Activated CD4-positive, alpha-beta T cell treated with anti-CD3 and anti-CD28 coated beads for 36 hours (primary cell): ENCODE results near the gene KIRREL1. TPM values are rescaled to one million over a fixed set of nuclear protein-coding genes. Genes with fewer than 3 reads are reported as not detected.
A peak's percentile ranks its signal among the peaks of the same experiment; 100 is the strongest.
"Not testable (repeated sequence)": the region's sequence is repeated elsewhere in the genome, so short reads cannot be mapped to it uniquely, and the experiment has no call there.

Experiments
- ATAC-seq: fragments of 200-7000 bp; cut with Tn5 transposase; one replicate; pipeline ENCODE4 v1.10.0; 2021; ENCODE audit warnings: mild to moderate bottlenecking, moderate library complexity
- CTCF ChIA-PET: fragments of 350-600 bp; sonication (Branson Sonifier 250); formaldehyde crosslinking; loops from one replicate; lab custom pipeline; 2021; ENCODE audit warnings: antibody characterized with exemption; lab: Charles Lee
- POLR2A ChIA-PET: fragments of 350-600 bp; sonication (Branson Sonifier 250); formaldehyde crosslinking; loops from one replicate; lab custom pipeline; 2021; ENCODE audit warnings: antibody characterized with exemption, inconsistent platforms; lab: Charles Lee
- DNase-seq: peaks from one replicate; pipeline ENCODE4 v3.0.0-alpha.2; 2020
- H3K27ac Mint-ChIP-seq: one replicate; pipeline ENCODE4 v1.8.0; 2021; ENCODE audit warnings: mixed read lengths
- H3K27me3 Mint-ChIP-seq: one replicate; pipeline ENCODE4 v1.8.0; 2021; ENCODE audit warnings: mixed read lengths
- H3K36me3 Mint-ChIP-seq: one replicate; pipeline ENCODE4 v1.8.0; 2021; ENCODE audit warnings: low read depth, mixed read lengths
- H3K4me1 Mint-ChIP-seq: one replicate; pipeline ENCODE4 v1.8.0; 2021; ENCODE audit warnings: mixed read lengths
- H3K4me3 Mint-ChIP-seq: one replicate; pipeline ENCODE4 v1.8.0; 2021; ENCODE audit warnings: mild to moderate bottlenecking, moderate library complexity, mixed read lengths
- H3K9me3 Mint-ChIP-seq: one replicate; pipeline ENCODE4 v1.8.0; 2021; ENCODE audit warnings: low read depth, mixed read lengths
- intact Hi-C, 2 experiments: fragments of 100-400 bp; cut with DNase I in 1 of 2; cut with micrococcal nuclease in 1 of 2; formaldehyde crosslinking; loops; one replicate each; pipeline versions ENCODE4 v1.14.2 to v1.15.1; 2022 to 2024; cut with DNase I, micrococcal nuclease
- total RNA-seq, 2 experiments: library from RNA; stranded (reverse); gene quantifications; one replicate each; pipeline ENCODE4 v1.2.3, GENCODE V29; 2021

The KIRREL1 gene
- total RNA-seq, 2 experiments from 2014 or later = 0.21 to 0.25 TPM

- no peak overlapping the region for H3K27ac Mint-ChIP-seq
- H3K27me3 Mint-ChIP-seq = peaks cover 21% of the 10 kb centered on the region
- POLR2A ChIA-PET = no interaction called here
- no peaks in the 10 kb centered on the region for H3K9me3 Mint-ChIP-seq
- H3K36me3 Mint-ChIP-seq = no peaks in the 10 kb centered on the region
- CTCF ChIA-PET = interaction anchor here (0.6 to 10.6 kb wide), 24 partner anchors 8 to 1090 kb away, joined by 3 to 130 read pairs (median 6); no protein-coding TSS in a partner anchor
- no peak for DNase-seq
- no peak for ATAC-seq
- intact Hi-C loops = loop anchor here in 1 of 2 experiments (2.0 kb wide), 1 partner anchor 161 kb away; no protein-coding TSS in a partner anchor
- H3K4me3 Mint-ChIP-seq = no peak overlapping the region
- no peaks in the 10 kb centered on the region for H3K4me1 Mint-ChIP-seq
These were observed 130.6 kb downstream of the KIRREL1 start for GRCh38 chr1:158124034-158124433.

- Mint-ChIP-seq H3K9me3 (no peaks in the 10 kb centered on the region), H3K27ac (no peak overlapping the region), H3K4me1 (no peaks in the 10 kb centered on the region), H3K36me3 (no peaks in the 10 kb centered on the region), H3K27me3 (peaks cover 16% of the 10 kb centered on the region), H3K4me3 (no peak overlapping the region)
- ChIA-PET CTCF (interaction anchor here (0.6 to 10.6 kb wide), 34 partner anchors 9 to 1089 kb away, joined by 3 to 130 read pairs (median 5); no protein-coding TSS in a partner anchor), POLR2A (interaction anchor here (0.8 kb wide), 1 partner anchor 133 kb away, joined by 4 read pairs; no protein-coding TSS in a partner anchor)
- peak; percentile 95 for ATAC-seq
- intact Hi-C loops = loop anchor here (1.0 to 5.0 kb wide), 6 partner anchors 30 to 545 kb away; no protein-coding TSS in a partner anchor
- peak; percentile 82 for DNase-seq
These were observed 131.6 kb downstream of the KIRREL1 start for GRCh38 chr1:158124999-158125398.

- ATAC-seq (no peak), DNase-seq (peak; percentile 18)
- ChIA-PET POLR2A (no interaction called here), CTCF (interaction anchor here (1.4 to 9.1 kb wide), 2 partner anchors 8 to 136 kb away, joined by 5 to 130 read pairs; no protein-coding TSS in a partner anchor)
- H3K4me3 Mint-ChIP-seq = no peak overlapping the region
- intact Hi-C loops = loop anchor here in 1 of 2 experiments (5.0 kb wide), 1 partner anchor 249 kb away; no protein-coding TSS in a partner anchor
- no peaks in the 10 kb centered on the region for H3K9me3 Mint-ChIP-seq
- H3K27ac Mint-ChIP-seq = no peak overlapping the region
- no peaks in the 10 kb centered on the region for H3K4me1 Mint-ChIP-seq
- H3K27me3 Mint-ChIP-seq = peaks cover 8% of the 10 kb centered on the region
- no peaks in the 10 kb centered on the region for H3K36me3 Mint-ChIP-seq
These were observed 133.0 kb downstream of the KIRREL1 start for GRCh38 chr1:158126425-158126824.

GRCh38 chr1:158128531-158128930 lies 135.1 kb downstream of the KIRREL1 start:
- H3K4me3 Mint-ChIP-seq, DNase-seq, H3K4me1 Mint-ChIP-seq, POLR2A ChIA-PET, H3K9me3 Mint-ChIP-seq, H3K27me3 Mint-ChIP-seq, ATAC-seq, H3K27ac Mint-ChIP-seq, H3K36me3 Mint-ChIP-seq: not testable (repeated sequence)
- intact Hi-C loops = loop anchor here in 1 of 2 experiments (5.0 kb wide), 1 partner anchor 251 kb away; no protein-coding TSS in a partner anchor
- CTCF ChIA-PET = interaction anchor here (1.0 to 1.3 kb wide), 2 partner anchors 12 to 33 kb away, joined by 3 to 4 read pairs; no protein-coding TSS in a partner anchor

- Mint-ChIP-seq H3K36me3 (no peaks in the 10 kb centered on the region), H3K4me1 (no peaks in the 10 kb centered on the region), H3K4me3 (no peak overlapping the region), H3K9me3 (no peaks in the 10 kb centered on the region), H3K27me3 (no peaks in the 10 kb centered on the region), H3K27ac (no peak overlapping the region)
- intact Hi-C loops = no loop called here
- CTCF ChIA-PET = no interaction called here
- ATAC-seq (no peak), DNase-seq (no peak)
- POLR2A ChIA-PET = no interaction called here
These were observed 137.8 kb downstream of the KIRREL1 start for GRCh38 chr1:158131217-158131616.

- H3K27ac Mint-ChIP-seq = no peak overlapping the region
- POLR2A ChIA-PET = no interaction called here
- ATAC-seq (no peak), DNase-seq (no peak)
- H3K9me3 Mint-ChIP-seq = no peaks in the 10 kb centered on the region
- no peaks in the 10 kb centered on the region for H3K27me3 Mint-ChIP-seq
- H3K36me3 Mint-ChIP-seq = no peaks in the 10 kb centered on the region
- H3K4me1 Mint-ChIP-seq = no peaks in the 10 kb centered on the region
- CTCF ChIA-PET = interaction anchor here (0.6 kb wide), 1 partner anchor 148 kb away, joined by 3 read pairs; no protein-coding TSS in a partner anchor
- no peak overlapping the region for H3K4me3 Mint-ChIP-seq
- intact Hi-C loops = no loop called here
These were observed 147.3 kb downstream of the KIRREL1 start for GRCh38 chr1:158140764-158141192.

- DNase-seq = no peak
- no peaks in the 10 kb centered on the region for H3K27me3 Mint-ChIP-seq
- no peaks in the 10 kb centered on the region for H3K36me3 Mint-ChIP-seq
- ChIA-PET CTCF (interaction anchor here (0.5 to 0.7 kb wide), 4 partner anchors 29 to 1457 kb away, joined by 3 read pairs; no protein-coding TSS in a partner anchor), POLR2A (no interaction called here)
- peaks cover 22% of the 10 kb centered on the region for H3K4me1 Mint-ChIP-seq
- no peak for ATAC-seq
- H3K27ac Mint-ChIP-seq = no peak overlapping the region
- intact Hi-C loops = no loop called here
- H3K4me3 Mint-ChIP-seq = no peak overlapping the region
- no peaks in the 10 kb centered on the region for H3K9me3 Mint-ChIP-seq
These were observed 151.8 kb downstream of the KIRREL1 start for GRCh38 chr1:158145173-158145719.

GRCh38 chr1:158146165-158146564 lies 152.7 kb downstream of the KIRREL1 start:
- Mint-ChIP-seq H3K27me3 (no peaks in the 10 kb centered on the region), H3K4me3 (no peak overlapping the region), H3K4me1 (peaks cover 29% of the 10 kb centered on the region), H3K27ac (no peak overlapping the region), H3K9me3 (no peaks in the 10 kb centered on the region), H3K36me3 (no peaks in the 10 kb centered on the region)
- intact Hi-C loops = no loop called here
- no peak for DNase-seq
- ChIA-PET CTCF (interaction anchor here (0.6 to 1.3 kb wide), 3 partner anchors 30 to 851 kb away, joined by 3 read pairs; no protein-coding TSS in a partner anchor), POLR2A (no interaction called here)
- no peak for ATAC-seq

- no peak for ATAC-seq
- Mint-ChIP-seq H3K4me3 (no peak overlapping the region), H3K9me3 (no peaks in the 10 kb centered on the region), H3K4me1 (peaks cover 29% of the 10 kb centered on the region), H3K27me3 (no peaks in the 10 kb centered on the region), H3K27ac (no peak overlapping the region), H3K36me3 (no peaks in the 10 kb centered on the region)
- intact Hi-C loops = no loop called here
- POLR2A ChIA-PET = no interaction called here
- no peak for DNase-seq
- CTCF ChIA-PET = interaction anchor here (0.6 to 1.3 kb wide), 4 partner anchors 13 to 851 kb away, joined by 3 read pairs; no protein-coding TSS in a partner anchor
These were observed 153.3 kb downstream of the KIRREL1 start for GRCh38 chr1:158146739-158147138.

- no peak overlapping the region for H3K4me3 Mint-ChIP-seq
- DNase-seq (no peak), ATAC-seq (no peak)
- ChIA-PET POLR2A (no interaction called here), CTCF (interaction anchor here (0.6 to 1.3 kb wide), 4 partner anchors 13 to 158 kb away, joined by 3 read pairs; no protein-coding TSS in a partner anchor)
- intact Hi-C loops = no loop called here
- no peak overlapping the region for H3K27ac Mint-ChIP-seq
- no peaks in the 10 kb centered on the region for H3K36me3 Mint-ChIP-seq
- peaks cover 29% of the 10 kb centered on the region for H3K4me1 Mint-ChIP-seq
- no peaks in the 10 kb centered on the region for H3K27me3 Mint-ChIP-seq
- H3K9me3 Mint-ChIP-seq = no peaks in the 10 kb centered on the region
These were observed 154.0 kb downstream of the KIRREL1 start for GRCh38 chr1:158147401-158147800.

- CTCF ChIA-PET = interaction anchor here (1.0 to 1.3 kb wide), 2 partner anchors 12 to 27 kb away, joined by 3 read pairs; no protein-coding TSS in a partner anchor
These were observed 154.4 kb downstream of the KIRREL1 start for GRCh38 chr1:158147869-158148268.

More at GRCh38 chr1:158147869-158148268, 154.4 kb downstream of the KIRREL1 start:
- Mint-ChIP-seq H3K27me3 (no peaks in the 10 kb centered on the region), H3K36me3 (no peaks in the 10 kb centered on the region), H3K4me3 (no peak overlapping the region), H3K9me3 (no peaks in the 10 kb centered on the region), H3K4me1 (peaks cover 29% of the 10 kb centered on the region), H3K27ac (no peak overlapping the region)
- intact Hi-C loops = no loop called here
- no peak for ATAC-seq
- POLR2A ChIA-PET = no interaction called here
- no peak for DNase-seq
